Thyroid gland (tissue), 4 donors: ENCODE results near the gene NCMAP.

Source experiments
- CTCF ChIP-seq, 6 experiments: fragments of 200-600 bp in 3 of 6; fragments of 450-650 bp in 3 of 6; sonication (generic) in 3 of 6; IDR thresholded peaks; one replicate each; pipeline ENCODE4 v1.5.1; 2016 to 2019; ENCODE audit warnings: antibody characterized with exemption in 6 of 6, mild to moderate bottlenecking in 2 of 6, inconsistent platforms in 1 of 6, moderate library complexity in 1 of 6
- POLR2A ChIP-seq, 2 donors: fragments of 450-650 bp; IDR thresholded peaks; one replicate each; pipeline ENCODE4 v1.6.1; 2017; ENCODE audit warnings: antibody characterized with exemption in 2 of 2, mild to moderate bottlenecking in 2 of 2, moderate library complexity in 1 of 2

GRCh38 chr1:24551960-24552571 is 3.8 kb upstream of the NCMAP start:
- TF ChIP-seq CTCF (IDR thresholded peaks at IDR 0.05) (no peak), POLR2A (IDR thresholded peaks at IDR 0.05) (no peak)
